Measurements from ENCODE around the gene ARHGAP6. TPM values are rescaled to one million over a fixed set of nuclear protein-coding genes. Genes with fewer than 3 reads are reported as not detected.

The ARHGAP6 gene
- total and polyA plus RNA-seq, 2 experiments from 2014 or later: 0.26 to 0.59 TPM

DNA sequence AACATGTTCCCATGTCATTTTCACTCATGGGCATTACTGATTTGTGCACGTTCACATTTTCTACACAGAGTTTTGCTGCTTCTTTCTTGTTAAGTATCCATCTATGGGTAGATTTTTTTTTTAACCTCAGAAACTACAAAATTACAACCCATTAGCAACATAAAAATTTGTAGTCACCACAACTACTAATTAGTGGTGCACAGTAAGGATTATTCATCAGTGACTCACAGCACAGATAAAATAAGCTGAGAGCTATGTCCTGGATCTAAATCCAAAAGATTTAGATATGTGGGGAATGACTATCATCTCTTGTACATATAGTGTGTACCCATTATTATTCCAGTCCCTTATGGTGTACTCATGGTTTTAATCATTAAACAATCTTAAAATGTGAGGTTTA lies 392.2 kb downstream of the ARHGAP6 start:
- Histone ChIP-seq H3K4me2 (no peak overlapping the region), H3K27ac (ENCODE audit: low read depth) (no peak overlapping the region), H3K79me2 (replicated peaks; ENCODE audit: insufficient read depth) (no peaks in the 10 kb centered on the region), H3K4me1 (ENCODE audit: insufficient read depth) (no peaks in the 10 kb centered on the region), H3K36me3 (ENCODE audit: insufficient read depth) (no peaks in the 10 kb centered on the region), H3K4me3 (no peak overlapping the region), H3K27me3 (ENCODE audit: insufficient read depth) (no peaks in the 10 kb centered on the region), H3F3A (replicated peaks; ENCODE audit: low read depth) (no peaks in the 10 kb centered on the region), H2AFZ (no peak overlapping the region), H4K20me1 (replicated peaks; ENCODE audit: insufficient read depth) (no peaks in the 10 kb centered on the region), H3K9me2 (ENCODE audit: insufficient read depth) (no peaks in the 10 kb centered on the region)
- Mint-ChIP-seq H3K36me3 (ENCODE audit: low read depth) (no peaks in the 10 kb centered on the region), H3K9me3 (no peaks in the 10 kb centered on the region), H3K4me1 (peaks cover 6% of the 10 kb centered on the region; the same call in 1 of the 3 replicates), H3K27me3 (ENCODE audit: insufficient read depth, low read depth, poor library complexity) (peaks cover 6% of the 10 kb centered on the region), H3K4me3 (no peak overlapping the region), H3K27ac (no peak overlapping the region)
- ATAC-seq: no peak
- no peak for DNase-seq (ENCODE audit: low spot score)
- TF ChIP-seq CTCF (conservative IDR thresholded peaks at IDR 0.05; ENCODE audit: low read depth in 2 of 2) (no peak), CREB1 (CRISPR knock-in tag; IDR thresholded peaks at IDR 0.05; ENCODE audit: low read depth) (no peak), EZH2 (IDR thresholded peaks at IDR 0.05; ENCODE audit: low read depth, unreplicated experiment) (no peak), REST (IDR thresholded peaks at IDR 0.05; ENCODE audit: unreplicated experiment) (no peak)
- TF ChIP-seq, protein P1, sequence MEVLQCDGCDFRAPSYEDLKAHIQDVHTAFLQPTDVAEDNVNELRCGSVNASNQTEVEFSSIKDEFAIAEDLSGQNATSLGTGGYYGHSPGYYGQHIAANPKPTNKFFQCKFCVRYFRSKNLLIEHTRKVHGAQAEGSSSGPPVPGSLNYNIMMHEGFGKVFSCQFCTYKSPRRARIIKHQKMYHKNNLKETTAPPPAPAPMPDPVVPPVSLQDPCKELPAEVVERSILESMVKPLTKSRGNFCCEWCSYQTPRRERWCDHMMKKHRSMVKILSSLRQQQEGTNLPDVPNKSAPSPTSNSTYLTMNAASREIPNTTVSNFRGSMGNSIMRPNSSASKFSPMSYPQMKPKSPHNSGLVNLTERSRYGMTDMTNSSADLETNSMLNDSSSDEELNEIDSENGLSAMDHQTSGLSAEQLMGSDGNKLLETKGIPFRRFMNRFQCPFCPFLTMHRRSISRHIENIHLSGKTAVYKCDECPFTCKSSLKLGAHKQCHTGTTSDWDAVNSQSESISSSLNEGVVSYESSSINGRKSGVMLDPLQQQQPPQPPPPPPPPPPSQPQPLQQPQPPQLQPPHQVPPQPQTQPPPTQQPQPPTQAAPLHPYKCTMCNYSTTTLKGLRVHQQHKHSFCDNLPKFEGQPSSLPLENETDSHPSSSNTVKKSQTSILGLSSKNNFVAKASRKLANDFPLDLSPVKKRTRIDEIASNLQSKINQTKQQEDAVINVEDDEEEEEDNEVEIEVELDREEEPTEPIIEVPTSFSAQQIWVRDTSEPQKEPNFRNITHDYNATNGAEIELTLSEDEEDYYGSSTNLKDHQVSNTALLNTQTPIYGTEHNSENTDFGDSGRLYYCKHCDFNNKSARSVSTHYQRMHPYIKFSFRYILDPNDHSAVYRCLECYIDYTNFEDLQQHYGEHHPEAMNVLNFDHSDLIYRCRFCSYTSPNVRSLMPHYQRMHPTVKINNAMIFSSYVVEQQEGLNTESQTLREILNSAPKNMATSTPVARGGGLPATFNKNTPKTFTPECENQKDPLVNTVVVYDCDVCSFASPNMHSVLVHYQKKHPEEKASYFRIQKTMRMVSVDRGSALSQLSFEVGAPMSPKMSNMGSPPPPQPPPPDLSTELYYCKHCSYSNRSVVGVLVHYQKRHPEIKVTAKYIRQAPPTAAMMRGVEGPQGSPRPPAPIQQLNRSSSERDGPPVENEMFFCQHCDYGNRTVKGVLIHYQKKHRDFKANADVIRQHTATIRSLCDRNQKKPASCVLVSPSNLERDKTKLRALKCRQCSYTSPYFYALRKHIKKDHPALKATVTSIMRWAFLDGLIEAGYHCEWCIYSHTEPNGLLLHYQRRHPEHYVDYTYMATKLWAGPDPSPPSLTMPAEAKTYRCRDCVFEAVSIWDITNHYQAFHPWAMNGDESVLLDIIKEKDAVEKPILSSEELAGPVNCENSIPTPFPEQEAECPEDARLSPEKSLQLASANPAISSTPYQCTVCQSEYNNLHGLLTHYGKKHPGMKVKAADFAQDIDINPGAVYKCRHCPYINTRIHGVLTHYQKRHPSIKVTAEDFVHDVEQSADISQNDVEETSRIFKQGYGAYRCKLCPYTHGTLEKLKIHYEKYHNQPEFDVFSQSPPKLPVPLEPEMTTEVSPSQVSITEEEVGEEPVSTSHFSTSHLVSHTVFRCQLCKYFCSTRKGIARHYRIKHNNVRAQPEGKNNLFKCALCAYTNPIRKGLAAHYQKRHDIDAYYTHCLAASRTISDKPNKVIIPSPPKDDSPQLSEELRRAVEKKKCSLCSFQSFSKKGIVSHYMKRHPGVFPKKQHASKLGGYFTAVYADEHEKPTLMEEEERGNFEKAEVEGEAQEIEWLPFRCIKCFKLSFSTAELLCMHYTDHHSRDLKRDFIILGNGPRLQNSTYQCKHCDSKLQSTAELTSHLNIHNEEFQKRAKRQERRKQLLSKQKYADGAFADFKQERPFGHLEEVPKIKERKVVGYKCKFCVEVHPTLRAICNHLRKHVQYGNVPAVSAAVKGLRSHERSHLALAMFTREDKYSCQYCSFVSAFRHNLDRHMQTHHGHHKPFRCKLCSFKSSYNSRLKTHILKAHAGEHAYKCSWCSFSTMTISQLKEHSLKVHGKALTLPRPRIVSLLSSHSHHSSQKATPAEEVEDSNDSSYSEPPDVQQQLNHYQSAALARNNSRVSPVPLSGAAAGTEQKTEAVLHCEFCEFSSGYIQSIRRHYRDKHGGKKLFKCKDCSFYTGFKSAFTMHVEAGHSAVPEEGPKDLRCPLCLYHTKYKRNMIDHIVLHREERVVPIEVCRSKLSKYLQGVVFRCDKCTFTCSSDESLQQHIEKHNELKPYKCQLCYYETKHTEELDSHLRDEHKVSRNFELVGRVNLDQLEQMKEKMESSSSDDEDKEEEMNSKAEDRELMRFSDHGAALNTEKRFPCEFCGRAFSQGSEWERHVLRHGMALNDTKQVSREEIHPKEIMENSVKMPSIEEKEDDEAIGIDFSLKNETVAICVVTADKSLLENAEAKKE (CRISPR knock-in tag; IDR thresholded peaks at IDR 0.05): no peak
